ENCODE data around the gene CDH4.
A peak's percentile ranks its signal among the peaks of the same experiment; 100 is the strongest.

CDH4 gene

GRCh38 chr20:61706259-61706961 lies 454.3 kb downstream of the CDH4 start:
- DNase-seq, result no peak

GRCh38 chr20:61708891-61709290 lies 456.8 kb downstream of the CDH4 start:
- DNase-seq, result no peak

- DNase-seq, result no peak
Observed at GRCh38 chr20:61710108-61710507, 458.0 kb downstream of the CDH4 start.

GRCh38 chr20:61712688-61713087 lies 460.6 kb downstream of the CDH4 start:
- no peak for DNase-seq

GRCh38 chr20:61718361-61719005 lies 466.4 kb downstream of the CDH4 start:
- no peak for DNase-seq

GRCh38 chr20:61719691-61720347 lies 467.8 kb downstream of the CDH4 start:
- no peak for DNase-seq

- DNase-seq, result no peak
Observed at GRCh38 chr20:61720348-61720696, 468.3 kb downstream of the CDH4 start.

GRCh38 chr20:61722146-61722678 lies 470.2 kb downstream of the CDH4 start:
- DNase-seq, result no peak

GRCh38 chr20:61723529-61724257 lies 471.6 kb downstream of the CDH4 start:
- no peak for DNase-seq

GRCh38 chr20:61724376-61724775 lies 472.3 kb downstream of the CDH4 start:
- DNase-seq, result no peak

GRCh38 chr20:61725145-61725544 lies 473.1 kb downstream of the CDH4 start:
- DNase-seq, result no peak

GRCh38 chr20:61725966-61726365 lies 473.9 kb downstream of the CDH4 start:
- DNase-seq, result no peak

GRCh38 chr20:61726979-61727378 lies 474.9 kb downstream of the CDH4 start:
- no peak for DNase-seq

- no peak for DNase-seq
Observed at GRCh38 chr20:61727761-61728160, 475.7 kb downstream of the CDH4 start.

- no peak for DNase-seq
Observed at GRCh38 chr20:61728326-61728725, 476.3 kb downstream of the CDH4 start.

- DNase-seq, result no peak
Observed at GRCh38 chr20:61728786-61729770, 477.0 kb downstream of the CDH4 start.

- DNase-seq, result no peak
Observed at GRCh38 chr20:61730631-61731362, 478.7 kb downstream of the CDH4 start.

- peak; percentile 52 for DNase-seq
Observed at GRCh38 chr20:61731363-61732181, 479.5 kb downstream of the CDH4 start.

- no peak for DNase-seq
Observed at GRCh38 chr20:61732511-61733210, 480.6 kb downstream of the CDH4 start.

- no peak for DNase-seq
Observed at GRCh38 chr20:61733216-61733615, 481.2 kb downstream of the CDH4 start.

All from fibroblast of skin of right quadriceps (primary cell).